ENCODE measurements around the gene MTG1.
"Not testable (repeated sequence)": the region's sequence is repeated elsewhere in the genome, so short reads cannot be mapped to it uniquely, and the experiment has no call there.

MTG1 gene

GRCh38 chr10:133400624-133401424 is 6.9 kb downstream of the MTG1 start:
- DNase-seq (ENCODE audit: low spot score), result no peak

GRCh38 chr10:133401500-133401899 is 7.5 kb downstream of the MTG1 start:
- DNase-seq (ENCODE audit: low spot score), result no peak

DNA sequence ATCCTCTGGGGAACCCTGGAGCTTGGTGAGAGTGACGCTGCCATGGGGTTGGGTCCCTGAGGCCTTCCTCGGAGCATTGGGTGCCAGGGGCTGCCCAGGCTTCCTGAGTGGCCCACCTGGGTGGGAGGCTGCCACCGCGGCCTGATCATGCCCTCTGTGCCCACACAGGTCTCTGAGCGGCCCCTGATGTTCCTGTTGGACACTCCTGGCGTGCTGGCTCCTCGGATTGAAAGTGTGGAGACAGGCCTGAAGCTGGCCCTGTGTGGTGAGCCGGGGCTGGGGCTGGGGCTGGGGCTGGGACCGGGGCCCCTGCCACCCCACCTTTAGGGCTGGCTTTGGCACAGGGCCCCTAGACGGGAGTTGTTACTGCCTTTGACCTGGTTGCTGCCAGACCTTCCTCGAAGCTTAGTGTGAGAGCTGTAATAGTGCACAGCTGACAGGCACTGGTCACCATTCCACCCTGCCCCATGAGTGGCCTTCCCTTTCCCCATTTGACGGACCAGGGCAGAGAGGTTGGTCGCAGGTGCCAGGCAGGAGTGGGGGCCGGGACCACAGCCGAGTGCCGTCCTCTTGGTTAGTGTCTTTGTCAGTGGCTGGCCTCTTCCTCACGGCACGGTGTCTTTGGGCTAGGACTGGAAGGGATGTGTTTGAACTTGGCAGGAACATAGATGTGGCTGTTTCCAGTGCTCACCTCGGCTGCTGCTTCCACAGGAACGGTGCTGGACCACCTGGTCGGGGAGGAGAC is 8.2 kb downstream of the MTG1 start:
- DNase-seq (ENCODE audit: low spot score), result no peak

DNA sequence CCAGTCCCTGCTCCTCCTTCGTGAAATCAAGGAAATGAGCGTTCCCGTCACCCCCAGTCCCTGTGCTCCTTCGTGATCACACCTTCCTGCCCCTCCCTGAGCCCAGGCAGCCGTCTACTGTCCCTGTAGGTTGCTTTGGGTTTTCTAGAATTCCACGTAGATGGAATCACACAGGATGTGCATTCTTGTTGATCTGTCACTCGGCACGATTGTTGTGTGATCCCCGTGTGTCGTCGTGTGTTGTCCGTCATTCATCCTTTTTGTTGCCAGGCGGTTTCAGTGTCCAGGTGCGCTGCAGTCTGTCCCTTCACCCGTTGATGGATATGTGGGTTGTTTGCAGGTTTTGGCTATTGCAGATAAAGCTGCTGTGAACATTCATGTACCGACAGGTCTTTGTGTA is 9.4 kb downstream of the MTG1 start:
- no peak for DNase-seq (ENCODE audit: low spot score)

- DNase-seq (ENCODE audit: low spot score), result no peak
Measured at GRCh38 chr10:133403784-133404183, 9.8 kb downstream of the MTG1 start.

- DNase-seq (ENCODE audit: low spot score), result no peak
Measured at GRCh38 chr10:133405272-133405671, 11.3 kb downstream of the MTG1 start.

DNA sequence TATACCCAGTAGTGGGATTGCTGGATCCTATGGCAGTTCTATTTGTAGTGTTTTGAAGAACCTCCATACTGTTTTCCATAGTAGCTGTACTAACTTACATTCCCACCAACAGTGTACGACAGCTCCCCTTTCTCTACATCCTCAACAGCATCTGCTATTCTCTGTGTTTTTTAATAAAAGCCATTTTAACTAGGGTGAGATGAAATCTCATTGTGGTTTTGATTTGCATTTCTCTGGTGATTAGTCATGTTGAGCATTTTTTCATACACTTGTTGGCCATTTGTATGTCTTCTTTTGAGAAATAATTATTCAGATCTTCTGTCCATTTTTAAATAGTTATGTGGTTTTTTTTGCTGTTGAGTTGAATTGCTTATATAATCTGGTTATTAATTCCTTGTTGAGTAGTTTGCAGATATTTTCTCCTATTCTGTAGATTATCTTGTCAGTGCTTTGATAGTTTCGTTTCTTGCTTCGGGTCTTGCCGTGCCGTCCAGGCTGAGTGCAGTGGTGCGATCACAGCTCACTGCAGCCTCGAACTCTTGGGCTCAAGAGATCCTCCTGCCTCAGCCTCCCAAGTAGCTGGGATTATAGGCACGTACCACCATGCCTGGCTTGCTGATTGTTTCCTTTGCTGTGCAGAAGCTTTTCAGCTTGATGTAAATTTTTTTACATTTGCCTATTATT is 12.0 kb downstream of the MTG1 start:
- no peak for DNase-seq (ENCODE audit: low spot score)

- no peak for DNase-seq (ENCODE audit: low spot score)
Measured at GRCh38 chr10:133411523-133412380, 17.8 kb downstream of the MTG1 start.

- no peak for DNase-seq (ENCODE audit: low spot score)
Measured at GRCh38 chr10:133412381-133412711, 18.4 kb downstream of the MTG1 start.

GRCh38 chr10:133414401-133414800 is 20.4 kb downstream of the MTG1 start:
- DNase-seq (ENCODE audit: low spot score), result not testable (repeated sequence)

- no peak for DNase-seq (ENCODE audit: low spot score)
Measured at GRCh38 chr10:133415752-133416151, 21.8 kb downstream of the MTG1 start.

GRCh38 chr10:133418289-133418993 is 24.5 kb downstream of the MTG1 start:
- no peak for DNase-seq (ENCODE audit: low spot score)

DNA sequence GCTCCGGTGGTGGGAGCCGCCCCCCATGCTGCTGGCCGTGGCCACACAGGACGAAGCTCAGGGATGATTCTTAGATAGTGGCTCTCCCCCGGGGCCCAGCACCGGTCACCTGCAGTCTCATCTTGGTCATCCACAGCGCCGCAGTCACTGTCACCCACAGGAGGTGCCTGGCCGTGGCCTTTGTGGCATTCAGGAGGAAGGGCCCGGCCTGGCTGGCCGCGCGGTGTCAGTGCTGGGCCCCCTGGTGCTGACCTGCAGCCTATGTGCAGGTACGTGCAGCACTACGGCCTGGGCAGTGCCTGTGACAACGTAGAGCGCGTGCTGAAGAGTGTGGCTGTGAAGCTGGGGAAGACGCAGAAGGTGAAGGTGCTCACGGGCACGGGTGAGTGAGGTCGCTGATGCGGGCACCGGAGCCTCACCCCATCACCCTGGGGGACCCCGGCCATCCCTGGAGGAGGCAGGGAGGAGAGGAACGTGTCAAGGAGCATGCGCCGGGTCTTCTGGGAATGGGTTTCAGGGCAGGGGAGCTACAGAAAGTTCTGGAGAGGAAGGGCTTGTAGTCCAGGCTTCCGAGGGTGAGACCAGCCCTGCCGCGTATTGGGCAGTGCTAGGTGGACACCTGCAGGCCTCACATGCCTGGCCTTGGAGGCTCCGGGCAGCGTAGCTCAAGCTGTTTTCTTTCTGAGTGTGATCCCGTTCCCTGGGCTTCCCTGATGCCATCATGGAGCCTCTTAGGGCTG is 25.4 kb downstream of the MTG1 start:
- no peak for DNase-seq (ENCODE audit: low spot score)

DNA sequence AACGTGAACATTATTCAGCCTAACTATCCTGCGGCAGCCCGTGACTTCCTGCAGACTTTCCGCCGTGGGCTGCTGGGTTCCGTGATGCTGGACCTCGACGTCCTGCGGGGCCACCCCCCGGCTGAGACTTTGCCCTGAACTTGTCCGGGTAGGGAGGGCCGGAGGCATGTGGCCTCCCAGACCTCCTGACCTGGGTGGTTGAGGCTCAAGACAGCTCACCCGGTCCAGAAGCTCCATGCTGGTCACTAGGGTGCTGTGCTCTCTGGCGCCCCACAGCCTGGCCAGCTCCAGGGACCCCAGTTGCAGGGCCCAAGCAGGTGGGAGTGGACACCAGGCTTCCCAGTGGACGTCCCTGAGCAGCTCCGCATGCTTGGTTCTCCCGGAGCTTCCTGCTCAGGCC is 26.1 kb downstream of the MTG1 start:
- DNase-seq (ENCODE audit: low spot score), result no peak

DNA sequence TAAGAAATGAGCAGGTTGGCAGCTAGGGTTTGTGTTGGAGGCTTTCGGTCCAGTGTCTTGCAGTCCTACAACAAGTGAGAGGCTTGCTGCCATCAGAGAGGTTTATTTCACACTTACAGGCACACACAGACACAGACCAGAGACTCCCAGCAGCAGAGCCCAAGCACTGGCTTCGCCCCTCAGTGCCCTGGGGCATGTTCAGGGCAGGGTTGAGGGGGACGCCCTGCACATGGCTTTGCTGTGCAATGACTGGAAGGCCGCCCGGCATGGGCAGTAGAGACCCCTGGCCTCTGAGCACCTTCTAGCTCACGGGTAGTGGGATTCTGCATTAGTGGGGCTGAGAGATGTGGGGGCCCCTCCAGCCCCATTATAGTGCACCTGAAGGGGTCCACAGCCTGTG is 26.6 kb downstream of the MTG1 start:
- DNase-seq (ENCODE audit: low spot score), result no peak

GRCh38 chr10:133421336-133422222 is 27.6 kb downstream of the MTG1 start:
- DNase-seq (ENCODE audit: low spot score), result no peak

GRCh38 chr10:133422223-133422806 is 28.4 kb downstream of the MTG1 start:
- no peak for DNase-seq (ENCODE audit: low spot score)

- DNase-seq (ENCODE audit: low spot score), result no peak
Measured at GRCh38 chr10:133422807-133423771, 29.1 kb downstream of the MTG1 start.
